A549 (cell line): ENCODE data around the gene DTD2.

ENCODE experiments used
- CHD2 ChIP-seq: fragments of 150-350 bp; IDR thresholded peaks from 2 replicates; pipeline ENCODE4 v1.6.1; 2014; ENCODE audit warnings: low read length; ENCODE audit not compliant: partially characterized antibody
- EP300 ChIP-seq, 2 experiments: fragments of >200 bp; sonication (Bioruptor Twin); formaldehyde crosslinking; IDR thresholded peaks; 2 replicates in 1 of 2; 3 replicates in 1 of 2; pipeline ENCODE4 v1.6.1; 2016 to 2017
- MYC ChIP-seq: IDR thresholded peaks from 2 replicates; pipeline ENCODE4 v1.6.1; 2012; ENCODE audit warnings: mild to moderate bottlenecking, inconsistent platforms, low read length, improper control_type of control experiment, borderline replicate concordance
- RAD21 ChIP-seq, 2 experiments: fragments of >200 bp in 1 of 2; sonication (Bioruptor Twin) in 1 of 2; formaldehyde crosslinking in 1 of 2; IDR thresholded peaks in 1 of 2; conservative IDR thresholded peaks in 1 of 2; 2 replicates in 1 of 2; 3 replicates in 1 of 2; pipeline ENCODE4 v1.6.1; 2012 to 2018; ENCODE audit warnings: inconsistent platforms in 1 of 2
- RNF2 ChIP-seq: fragments of 200-600 bp; sonication (generic); IDR thresholded peaks from 2 replicates; pipeline ENCODE4 v1.6.1; 2016; ENCODE audit warnings: low read depth, mild to moderate bottlenecking, antibody characterized with exemption, moderate library complexity, borderline replicate concordance
- SMC3 ChIP-seq: fragments of >200 bp; sonication (Bioruptor Twin); formaldehyde crosslinking; IDR thresholded peaks from 3 replicates; pipeline ENCODE4 v1.6.1; 2018; ENCODE audit warnings: inconsistent platforms
- TF ChIP-seq, protein P1 (sequence below): fragments of 250-450 bp; sonication (Bioruptor Pico); IDR thresholded peaks from 2 replicates; pipeline ENCODE4 v1.5.0; 2021; ENCODE audit warnings: mild to moderate bottlenecking, moderate library complexity, borderline replicate concordance
- TF ChIP-seq, protein P2 (sequence below): fragments of >200 bp; sonication (Bioruptor Twin); formaldehyde crosslinking; IDR thresholded peaks from 3 replicates; pipeline ENCODE4 v1.5.1; 2016
- TF ChIP-seq, protein P3 (sequence below): fragments of 200-600 bp; sonication (generic); IDR thresholded peaks from 2 replicates; pipeline ENCODE4 v1.6.1; 2016; ENCODE audit warnings: antibody characterized with exemption, mild to moderate bottlenecking, moderate library complexity
- TF ChIP-seq, protein P4 (sequence below): fragments of >200 bp; sonication (Bioruptor Twin); formaldehyde crosslinking; IDR thresholded peaks from 3 replicates; pipeline ENCODE4 v1.6.1; 2016

DNA sequence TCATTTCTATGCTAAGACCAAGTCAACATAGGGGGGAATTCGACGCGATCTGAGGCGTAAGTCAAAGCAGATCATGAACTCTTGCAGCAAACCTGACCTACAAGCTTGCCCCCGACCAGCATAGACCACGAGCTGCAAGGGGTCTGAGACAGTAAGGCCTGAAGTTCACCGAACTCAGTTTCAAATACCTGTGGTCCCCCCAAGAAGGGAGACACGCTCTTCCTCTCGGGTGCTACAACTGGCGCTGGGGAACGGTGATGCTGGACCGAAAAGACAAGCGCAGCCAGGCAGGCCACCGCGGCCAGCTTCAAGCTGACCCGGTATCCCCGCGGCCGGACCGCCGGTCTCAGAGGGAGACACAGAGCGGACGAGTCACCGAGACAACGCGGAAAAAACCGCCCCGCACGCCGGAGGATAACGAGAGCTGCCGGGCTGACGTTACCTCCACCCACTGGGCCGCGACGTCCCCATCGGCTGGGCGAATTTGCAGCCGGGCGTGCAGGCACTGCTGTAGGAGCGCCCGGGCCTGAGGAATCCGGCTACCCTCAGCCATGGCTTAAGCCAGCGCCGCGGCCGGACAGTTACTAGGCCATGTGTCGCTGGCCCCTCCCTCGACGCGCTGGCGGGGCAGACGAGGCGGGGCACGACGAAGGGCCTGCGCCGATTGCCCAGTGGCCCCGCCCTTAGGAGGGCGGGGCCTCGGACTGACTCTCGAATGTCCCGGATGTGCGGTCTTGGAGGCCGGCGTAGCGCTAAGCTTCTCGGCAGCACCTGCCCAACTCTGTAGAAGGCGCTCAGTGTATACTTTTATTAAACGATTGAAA is at the start of gene DTD2:
- no peak for TF ChIP-seq CHD2
- TF ChIP-seq EP300 (IDR thresholded peaks at IDR 0.05), result no peak
- TF ChIP-seq, protein P1, sequence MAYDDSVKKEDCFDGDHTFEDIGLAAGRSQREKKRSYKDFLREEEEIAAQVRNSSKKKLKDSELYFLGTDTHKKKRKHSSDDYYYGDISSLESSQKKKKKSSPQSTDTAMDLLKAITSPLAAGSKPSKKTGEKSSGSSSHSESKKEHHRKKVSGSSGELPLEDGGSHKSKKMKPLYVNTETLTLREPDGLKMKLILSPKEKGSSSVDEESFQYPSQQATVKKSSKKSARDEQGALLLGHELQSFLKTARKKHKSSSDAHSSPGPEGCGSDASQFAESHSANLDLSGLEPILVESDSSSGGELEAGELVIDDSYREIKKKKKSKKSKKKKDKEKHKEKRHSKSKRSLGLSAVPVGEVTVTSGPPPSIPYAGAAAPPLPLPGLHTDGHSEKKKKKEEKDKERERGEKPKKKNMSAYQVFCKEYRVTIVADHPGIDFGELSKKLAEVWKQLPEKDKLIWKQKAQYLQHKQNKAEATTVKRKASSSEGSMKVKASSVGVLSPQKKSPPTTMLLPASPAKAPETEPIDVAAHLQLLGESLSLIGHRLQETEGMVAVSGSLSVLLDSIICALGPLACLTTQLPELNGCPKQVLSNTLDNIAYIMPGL (CRISPR knock-in tag), result no peak
- TF ChIP-seq RAD21 (conservative IDR thresholded peaks at IDR 0.05 in 1 of 2, IDR thresholded peaks at IDR 0.05 in 1 of 2), result no peak
- TF ChIP-seq SMC3, result no peak
- TF ChIP-seq RNF2, result no peak
- TF ChIP-seq MYC, result peak; percentile 38; the same call in 1 of the 2 replicates
- TF ChIP-seq, protein P2, sequence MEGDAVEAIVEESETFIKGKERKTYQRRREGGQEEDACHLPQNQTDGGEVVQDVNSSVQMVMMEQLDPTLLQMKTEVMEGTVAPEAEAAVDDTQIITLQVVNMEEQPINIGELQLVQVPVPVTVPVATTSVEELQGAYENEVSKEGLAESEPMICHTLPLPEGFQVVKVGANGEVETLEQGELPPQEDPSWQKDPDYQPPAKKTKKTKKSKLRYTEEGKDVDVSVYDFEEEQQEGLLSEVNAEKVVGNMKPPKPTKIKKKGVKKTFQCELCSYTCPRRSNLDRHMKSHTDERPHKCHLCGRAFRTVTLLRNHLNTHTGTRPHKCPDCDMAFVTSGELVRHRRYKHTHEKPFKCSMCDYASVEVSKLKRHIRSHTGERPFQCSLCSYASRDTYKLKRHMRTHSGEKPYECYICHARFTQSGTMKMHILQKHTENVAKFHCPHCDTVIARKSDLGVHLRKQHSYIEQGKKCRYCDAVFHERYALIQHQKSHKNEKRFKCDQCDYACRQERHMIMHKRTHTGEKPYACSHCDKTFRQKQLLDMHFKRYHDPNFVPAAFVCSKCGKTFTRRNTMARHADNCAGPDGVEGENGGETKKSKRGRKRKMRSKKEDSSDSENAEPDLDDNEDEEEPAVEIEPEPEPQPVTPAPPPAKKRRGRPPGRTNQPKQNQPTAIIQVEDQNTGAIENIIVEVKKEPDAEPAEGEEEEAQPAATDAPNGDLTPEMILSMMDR, result no peak
- TF ChIP-seq, protein P3, sequence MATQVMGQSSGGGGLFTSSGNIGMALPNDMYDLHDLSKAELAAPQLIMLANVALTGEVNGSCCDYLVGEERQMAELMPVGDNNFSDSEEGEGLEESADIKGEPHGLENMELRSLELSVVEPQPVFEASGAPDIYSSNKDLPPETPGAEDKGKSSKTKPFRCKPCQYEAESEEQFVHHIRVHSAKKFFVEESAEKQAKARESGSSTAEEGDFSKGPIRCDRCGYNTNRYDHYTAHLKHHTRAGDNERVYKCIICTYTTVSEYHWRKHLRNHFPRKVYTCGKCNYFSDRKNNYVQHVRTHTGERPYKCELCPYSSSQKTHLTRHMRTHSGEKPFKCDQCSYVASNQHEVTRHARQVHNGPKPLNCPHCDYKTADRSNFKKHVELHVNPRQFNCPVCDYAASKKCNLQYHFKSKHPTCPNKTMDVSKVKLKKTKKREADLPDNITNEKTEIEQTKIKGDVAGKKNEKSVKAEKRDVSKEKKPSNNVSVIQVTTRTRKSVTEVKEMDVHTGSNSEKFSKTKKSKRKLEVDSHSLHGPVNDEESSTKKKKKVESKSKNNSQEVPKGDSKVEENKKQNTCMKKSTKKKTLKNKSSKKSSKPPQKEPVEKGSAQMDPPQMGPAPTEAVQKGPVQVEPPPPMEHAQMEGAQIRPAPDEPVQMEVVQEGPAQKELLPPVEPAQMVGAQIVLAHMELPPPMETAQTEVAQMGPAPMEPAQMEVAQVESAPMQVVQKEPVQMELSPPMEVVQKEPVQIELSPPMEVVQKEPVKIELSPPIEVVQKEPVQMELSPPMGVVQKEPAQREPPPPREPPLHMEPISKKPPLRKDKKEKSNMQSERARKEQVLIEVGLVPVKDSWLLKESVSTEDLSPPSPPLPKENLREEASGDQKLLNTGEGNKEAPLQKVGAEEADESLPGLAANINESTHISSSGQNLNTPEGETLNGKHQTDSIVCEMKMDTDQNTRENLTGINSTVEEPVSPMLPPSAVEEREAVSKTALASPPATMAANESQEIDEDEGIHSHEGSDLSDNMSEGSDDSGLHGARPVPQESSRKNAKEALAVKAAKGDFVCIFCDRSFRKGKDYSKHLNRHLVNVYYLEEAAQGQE, result no peak
- TF ChIP-seq, protein P4, sequence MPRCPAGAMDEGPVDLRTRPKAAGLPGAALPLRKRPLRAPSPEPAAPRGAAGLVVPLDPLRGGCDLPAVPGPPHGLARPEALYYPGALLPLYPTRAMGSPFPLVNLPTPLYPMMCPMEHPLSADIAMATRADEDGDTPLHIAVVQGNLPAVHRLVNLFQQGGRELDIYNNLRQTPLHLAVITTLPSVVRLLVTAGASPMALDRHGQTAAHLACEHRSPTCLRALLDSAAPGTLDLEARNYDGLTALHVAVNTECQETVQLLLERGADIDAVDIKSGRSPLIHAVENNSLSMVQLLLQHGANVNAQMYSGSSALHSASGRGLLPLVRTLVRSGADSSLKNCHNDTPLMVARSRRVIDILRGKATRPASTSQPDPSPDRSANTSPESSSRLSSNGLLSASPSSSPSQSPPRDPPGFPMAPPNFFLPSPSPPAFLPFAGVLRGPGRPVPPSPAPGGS, result peak; percentile 87
